ENCODE data around the gene ZNF407.

DNA sequence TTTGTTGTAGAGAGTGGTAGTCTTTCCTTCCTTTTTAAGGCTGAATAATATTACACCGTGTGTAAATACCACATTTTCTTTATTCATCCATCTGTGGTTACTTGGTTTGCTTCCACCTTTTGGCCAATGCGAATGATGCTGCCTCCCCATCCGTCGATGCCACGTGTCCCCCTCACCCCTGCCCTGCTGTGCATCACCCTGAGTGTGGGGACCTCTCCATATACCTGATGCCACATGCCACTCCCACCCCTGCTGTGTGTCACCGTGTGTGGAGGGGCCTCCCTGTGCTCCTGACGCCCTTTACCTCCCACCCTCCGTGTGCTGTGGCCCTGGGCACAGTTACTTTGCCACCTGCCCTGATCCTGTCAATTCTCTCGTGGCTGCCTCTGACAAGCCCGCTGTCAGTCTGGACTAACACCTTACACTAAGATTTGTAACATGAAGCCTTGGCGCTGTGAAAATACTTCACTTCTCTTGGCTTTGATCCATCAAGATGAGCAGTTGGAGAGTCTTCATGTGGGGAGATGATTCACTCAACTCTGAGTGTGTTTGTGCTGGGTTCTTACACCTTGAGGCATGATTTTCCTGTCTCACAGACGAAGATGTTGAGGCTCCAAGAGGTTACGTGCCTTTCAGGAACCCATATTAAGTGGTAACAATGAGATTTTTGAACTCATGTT, 234.0 kb downstream of the ZNF407 start:
- TF ChIP-seq GABPA (IDR thresholded peaks at IDR 0.05; ENCODE audit: low read depth): no peak
- TF ChIP-seq, protein P1, sequence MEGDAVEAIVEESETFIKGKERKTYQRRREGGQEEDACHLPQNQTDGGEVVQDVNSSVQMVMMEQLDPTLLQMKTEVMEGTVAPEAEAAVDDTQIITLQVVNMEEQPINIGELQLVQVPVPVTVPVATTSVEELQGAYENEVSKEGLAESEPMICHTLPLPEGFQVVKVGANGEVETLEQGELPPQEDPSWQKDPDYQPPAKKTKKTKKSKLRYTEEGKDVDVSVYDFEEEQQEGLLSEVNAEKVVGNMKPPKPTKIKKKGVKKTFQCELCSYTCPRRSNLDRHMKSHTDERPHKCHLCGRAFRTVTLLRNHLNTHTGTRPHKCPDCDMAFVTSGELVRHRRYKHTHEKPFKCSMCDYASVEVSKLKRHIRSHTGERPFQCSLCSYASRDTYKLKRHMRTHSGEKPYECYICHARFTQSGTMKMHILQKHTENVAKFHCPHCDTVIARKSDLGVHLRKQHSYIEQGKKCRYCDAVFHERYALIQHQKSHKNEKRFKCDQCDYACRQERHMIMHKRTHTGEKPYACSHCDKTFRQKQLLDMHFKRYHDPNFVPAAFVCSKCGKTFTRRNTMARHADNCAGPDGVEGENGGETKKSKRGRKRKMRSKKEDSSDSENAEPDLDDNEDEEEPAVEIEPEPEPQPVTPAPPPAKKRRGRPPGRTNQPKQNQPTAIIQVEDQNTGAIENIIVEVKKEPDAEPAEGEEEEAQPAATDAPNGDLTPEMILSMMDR (IDR thresholded peaks at IDR 0.05; ENCODE audit: insufficient read depth, low read length): no peak
